Subcutaneous adipose tissue (tissue), 4 donors: ENCODE data around the gene AVEN. TPM values are rescaled to one million over a fixed set of nuclear protein-coding genes. Genes with fewer than 3 reads are reported as not detected.

Experiments
- CTCF ChIP-seq: fragments of 450-650 bp; IDR thresholded peaks from one replicate; pipeline ENCODE4 v1.5.1; 2016; ENCODE audit warnings: low read depth, mild to moderate bottlenecking, control low read depth, antibody characterized with exemption, moderate library complexity
- total RNA-seq, 4 donors: library from RNA; depleted of rRNA; stranded (reverse); fragments of >200 nt; gene quantifications; one replicate each; pipeline ENCODE4 v1.1.0, GENCODE V29; 2016

Gene AVEN
- total RNA-seq, 4 donors from 2014 or later, result 8.5 to 26.1 (median 17.5) TPM

- TF ChIP-seq CTCF, result no peak
Measured at GRCh38 chr15:33839540-33839939, 199.5 kb downstream of the AVEN start.

GRCh38 chr15:33837294-33837693 lies 201.7 kb downstream of the AVEN start:
- TF ChIP-seq CTCF, result no peak

GRCh38 chr15:33834892-33835743 lies 203.9 kb downstream of the AVEN start:
- no peak for TF ChIP-seq CTCF

- no peak for TF ChIP-seq CTCF
Measured at GRCh38 chr15:33831646-33832045, 207.4 kb downstream of the AVEN start.

GRCh38 chr15:33830351-33830750 lies 208.7 kb downstream of the AVEN start:
- no peak for TF ChIP-seq CTCF

GRCh38 chr15:33826201-33826600 lies 212.8 kb downstream of the AVEN start:
- TF ChIP-seq CTCF, result no peak

GRCh38 chr15:33825453-33825852 lies 213.6 kb downstream of the AVEN start:
- no peak for TF ChIP-seq CTCF
